H9 (cell line): Measurements from ENCODE around the gene ANO10. TPM values are rescaled to one million over a fixed set of nuclear protein-coding genes. Genes with fewer than 3 reads are reported as not detected.

Experiments used
- DNase-seq: peaks from one replicate; pipeline ENCODE4 v3.0.0-alpha.2; 2017
- H2AFZ ChIP-seq: one replicate; pipeline ENCODE4 v1.6.1; 2013; ENCODE audit warnings: mild to moderate bottlenecking, low read length, control low read depth, moderate library complexity
- H2AK5ac ChIP-seq: 2 replicates; pipeline ENCODE4 v1.6.1; 2013; ENCODE audit warnings: low read length, control low read depth, mixed read lengths; ENCODE audit not compliant: insufficient read length
- H2BK120ac ChIP-seq: one replicate; pipeline ENCODE4 v1.6.1; 2013; ENCODE audit warnings: low read depth, mild to moderate bottlenecking, low read length, control low read depth, inconsistent platforms; ENCODE audit not compliant: poor library complexity, severe bottlenecking
- H2BK12ac ChIP-seq: 2 replicates; pipeline ENCODE4 v1.6.1; 2013; ENCODE audit warnings: low read length, control low read depth, mixed read lengths, low read depth; ENCODE audit not compliant: insufficient read length
- H2BK15ac ChIP-seq: 2 replicates; pipeline ENCODE4 v1.6.1; 2013; ENCODE audit warnings: low read depth, low read length, control low read depth
- H2BK20ac ChIP-seq: one replicate; pipeline ENCODE4 v1.6.1; 2013; ENCODE audit warnings: low read depth, mild to moderate bottlenecking, low read length, control low read depth, inconsistent platforms; ENCODE audit not compliant: poor library complexity, severe bottlenecking
- H2BK5ac ChIP-seq: 2 replicates; pipeline ENCODE4 v1.6.1; 2013; ENCODE audit warnings: low read length, control low read depth, mixed read lengths; ENCODE audit not compliant: insufficient read length
- H3K14ac ChIP-seq: 2 replicates; pipeline ENCODE4 v1.6.1; 2013; ENCODE audit warnings: low read length, control low read depth; ENCODE audit not compliant: insufficient read depth
- H3K18ac ChIP-seq: 2 replicates; pipeline ENCODE4 v1.6.1; 2013; ENCODE audit warnings: low read depth, mild to moderate bottlenecking, mixed read lengths, low read length, control low read depth; ENCODE audit not compliant: insufficient read length
- H3K23ac ChIP-seq: 2 replicates; pipeline ENCODE4 v1.6.1; 2013; ENCODE audit warnings: low read length, control low read depth, mixed read lengths, low read depth; ENCODE audit not compliant: insufficient read length
- H3K23me2 ChIP-seq: 2 replicates; pipeline ENCODE4 v1.6.1; 2013; ENCODE audit warnings: low read depth, mild to moderate bottlenecking, mixed read lengths, low read length, control low read depth; ENCODE audit not compliant: insufficient read length, poor library complexity, severe bottlenecking
- H3K27ac ChIP-seq: 2 replicates; pipeline ENCODE4 v1.5.1; 2013; ENCODE audit warnings: low read length, control low read depth, mixed read lengths, low read depth; ENCODE audit not compliant: insufficient read length
- H3K27me3 ChIP-seq: 2 replicates; pipeline ENCODE4 v1.6.1; 2013; ENCODE audit warnings: low read length, control low read depth, inconsistent platforms; ENCODE audit not compliant: insufficient read depth
- H3K4ac ChIP-seq: 2 replicates; pipeline ENCODE4 v1.6.1; 2013; ENCODE audit warnings: low read depth, mild to moderate bottlenecking, control low read depth, inconsistent platforms, low read length, moderate library complexity
- H3K4me1 ChIP-seq: 2 replicates; pipeline ENCODE4 v1.6.1; 2013; ENCODE audit warnings: low read length, control low read depth, inconsistent platforms; ENCODE audit not compliant: insufficient read depth
- H3K4me2 ChIP-seq: 2 replicates; pipeline ENCODE4 v1.6.1; 2013; ENCODE audit warnings: low read length, control low read depth, mixed read lengths; ENCODE audit not compliant: insufficient read length, insufficient read depth
- H3K56ac ChIP-seq: 2 replicates; pipeline ENCODE4 v1.6.1; 2013; ENCODE audit warnings: low read depth, mild to moderate bottlenecking, mixed read lengths, low read length, control low read depth; ENCODE audit not compliant: insufficient read length
- H3K79me1 ChIP-seq: 2 replicates; pipeline ENCODE4 v1.6.1; 2013; ENCODE audit warnings: low read depth, mild to moderate bottlenecking, moderate library complexity, low read length, control low read depth, inconsistent platforms; ENCODE audit not compliant: insufficient read depth, poor library complexity, severe bottlenecking
- H3K79me2 ChIP-seq: 2 replicates; pipeline ENCODE4 v1.6.1; 2013; ENCODE audit warnings: low read length, control low read depth, inconsistent platforms; ENCODE audit not compliant: insufficient read depth
- H3K9ac ChIP-seq: 2 replicates; pipeline ENCODE4 v1.6.1; 2013; ENCODE audit warnings: low read length, control low read depth, mixed read lengths; ENCODE audit not compliant: insufficient read length; ENCODE audit errors: extremely low read depth
- H3K9me3 ChIP-seq: one replicate; pipeline ENCODE4 v1.6.1; 2013; ENCODE audit warnings: low read depth, low read length, inconsistent platforms; ENCODE audit not compliant: control insufficient read depth
- H3T11ph ChIP-seq: one replicate; pipeline ENCODE4 v1.6.1; 2013; ENCODE audit warnings: mild to moderate bottlenecking, low read length, control low read depth, inconsistent platforms
- H4K20me1 ChIP-seq: one replicate; pipeline ENCODE4 v1.6.1; 2013; ENCODE audit not compliant: control insufficient read depth, insufficient read length, insufficient read depth
- H4K5ac ChIP-seq: 2 replicates; pipeline ENCODE4 v1.6.1; 2013; ENCODE audit warnings: low read depth, mild to moderate bottlenecking, mixed read lengths, low read length, control low read depth; ENCODE audit not compliant: insufficient read length
- H4K8ac ChIP-seq: replicated peaks from 2 replicates; pipeline ENCODE4 v1.6.1; 2013; ENCODE audit warnings: low read length, control low read depth, mixed read lengths, low read depth; ENCODE audit not compliant: insufficient read length
- H4K91ac ChIP-seq: 2 replicates; pipeline ENCODE4 v1.6.1; 2013; ENCODE audit warnings: low read depth, mild to moderate bottlenecking, moderate library complexity, mixed read lengths, low read length, control low read depth; ENCODE audit not compliant: insufficient read length
- H3K27ac Mint-ChIP-seq, 3 experiments: 2 replicates in 2 of 3; 3 replicates in 1 of 3; pipeline ENCODE4 v1.8.0; 2020 to 2021; ENCODE audit warnings: mixed read lengths in 3 of 3, mild to moderate bottlenecking in 1 of 3, moderate library complexity in 1 of 3
- H3K27me3 Mint-ChIP-seq: 2 replicates; pipeline ENCODE4 v1.8.0; 2021; ENCODE audit warnings: low read depth, mild to moderate bottlenecking, moderate library complexity, mixed read lengths
- H3K36me3 Mint-ChIP-seq, 3 experiments: 2 replicates in 2 of 3; 3 replicates in 1 of 3; pipeline ENCODE4 v1.8.0; 2020 to 2021; ENCODE audit warnings: low read depth in 3 of 3, mixed read lengths in 3 of 3; ENCODE audit not compliant: insufficient read depth in 1 of 3
- H3K4me1 Mint-ChIP-seq, 2 experiments: 2 replicates each; pipeline ENCODE4 v1.8.0; 2020; ENCODE audit warnings: mixed read lengths in 2 of 2
- H3K4me3 Mint-ChIP-seq, 2 experiments: 2 replicates in 1 of 2; 3 replicates in 1 of 2; pipeline ENCODE4 v1.8.0; 2020 to 2021; ENCODE audit warnings: mild to moderate bottlenecking in 2 of 2, mixed read lengths in 2 of 2, moderate library complexity in 1 of 2
- H3K9me3 Mint-ChIP-seq, 2 experiments: 2 replicates in 1 of 2; 3 replicates in 1 of 2; pipeline ENCODE4 v1.8.0; 2020; ENCODE audit warnings: mild to moderate bottlenecking in 2 of 2, mixed read lengths in 2 of 2, moderate library complexity in 1 of 2
- CTCF ChIP-seq: fragments of 200-600 bp; sonication (generic); conservative IDR thresholded peaks from 3 replicates; pipeline ENCODE4 v1.8.0; 2021; ENCODE audit warnings: antibody characterized with exemption, mild to moderate bottlenecking
- WGBS: extraction: QIAGEN DNeasy Blood & Tissue Kit; methylation state at CpG from one replicate; pipeline ENCODE4 v1.1.7; 2013; ENCODE audit warnings: missing lambda C conversion rate, low lambda C conversion rate, mixed read lengths; ENCODE audit not compliant: insufficient read length; ENCODE audit errors: extremely low coverage; 5-methylcytosine and 5-hydroxymethylcytosine counted together
- total RNA-seq: library from RNA; stranded (reverse); gene quantifications from 2 replicates; pipeline ENCODE4 v1.2.1, GENCODE V29; 2021

Gene ANO10
- total RNA-seq, 1 experiment from 2014 or later: 38.7 TPM

- 0 out of 7 replicates have a peak overlapping the region, but pooled peaks of 1 of the 3 experiments have one; percentile 21 for H3K27ac Mint-ChIP-seq
- Histone ChIP-seq H3K79me2 (no peaks in the 10 kb centered on the region), H4K20me1 (no peaks in the 10 kb centered on the region)
These were observed 187.4 kb downstream of the ANO10 start for GRCh38 chr3:43434431-43434830.

More at GRCh38 chr3:43434431-43434830, 187.4 kb downstream of the ANO10 start:
- no CpG with 5 or more reads among the region's 2 CpGs for WGBS
- Mint-ChIP-seq H3K36me3 (peaks cover 15 to 24% (median 22%) of the 10 kb centered on the region in 3 experiments; a peak in 6 of 7 replicates), H3K4me3 (no peak overlapping the region), H3K4me1 (peaks cover 16 to 21% of the 10 kb centered on the region in 2 experiments), H3K27me3 (no peaks in the 10 kb centered on the region), H3K9me3 (peaks cover 2 to 4% of the 10 kb centered on the region in 2 experiments; a peak in 3 of 5 replicates)
- Histone ChIP-seq H2AFZ (no peak overlapping the region), H3K23ac (no peak overlapping the region), H2BK12ac (no peak overlapping the region), H2BK120ac (no peak overlapping the region), H3K18ac (no peak overlapping the region), H3K14ac (no peak overlapping the region), H2BK20ac (no peak overlapping the region), H3K27me3 (no peaks in the 10 kb centered on the region), H3K4me2 (no peak overlapping the region), H3K9me3 (no peaks in the 10 kb centered on the region), H3K4me1 (peaks cover 9% of the 10 kb centered on the region), H4K8ac (no peak overlapping the region), H4K91ac (no peak overlapping the region), H3K23me2 (no peaks in the 10 kb centered on the region), H2AK5ac (no peak overlapping the region), H3K79me1 (no peaks in the 10 kb centered on the region), H2BK5ac (no peak overlapping the region), H3K56ac (no peak overlapping the region), H3K27ac (no peak overlapping the region), H3T11ph (no peak overlapping the region), H4K5ac (no peak overlapping the region), H3K9ac (no peak overlapping the region), H2BK15ac (no peak overlapping the region), H3K4ac (no peak overlapping the region)
- TF ChIP-seq CTCF: no peak
- DNase-seq: no peak
